Activated effector memory CD4-positive, alpha-beta T cell treated with Interleukin-2 at 50 U/mL for 16 hours (primary cell): ENCODE results near the gene INO80.
"Not testable (repeated sequence)": the region's sequence is repeated elsewhere in the genome, so short reads cannot be mapped to it uniquely, and the experiment has no call there.

ENCODE experiments used
- DNase-seq: peaks from one replicate; pipeline ENCODE4 v3.0.0-alpha.2; 2020

Gene INO80

GRCh38 chr15:41115161-41115651 is 874 bp downstream of the INO80 start:
- DNase-seq = no peak

- DNase-seq = no peak
These were observed 9.1 kb downstream of the INO80 start for GRCh38 chr15:41106947-41107346.

GRCh38 chr15:41105348-41106334 is 10.4 kb downstream of the INO80 start:
- DNase-seq = no peak

GRCh38 chr15:41104234-41104633 is 11.8 kb downstream of the INO80 start:
- no peak for DNase-seq

GRCh38 chr15:41102854-41103253 is 13.2 kb downstream of the INO80 start:
- no peak for DNase-seq

GRCh38 chr15:41096178-41096577 is 19.9 kb downstream of the INO80 start:
- no peak for DNase-seq

- DNase-seq = no peak
These were observed 31.1 kb downstream of the INO80 start for GRCh38 chr15:41085029-41085428.

GRCh38 chr15:41080144-41080543 is 35.9 kb downstream of the INO80 start:
- DNase-seq = no peak

GRCh38 chr15:41079717-41080116 is 36.4 kb downstream of the INO80 start:
- no peak for DNase-seq

- not testable (repeated sequence) for DNase-seq
These were observed 37.2 kb downstream of the INO80 start for GRCh38 chr15:41078879-41079278.

- DNase-seq = no peak
These were observed 38.0 kb downstream of the INO80 start for GRCh38 chr15:41078125-41078524.

GRCh38 chr15:41073028-41073427 is 43.1 kb downstream of the INO80 start:
- DNase-seq = no peak

- DNase-seq = no peak
These were observed 44.1 kb downstream of the INO80 start for GRCh38 chr15:41072013-41072412.

GRCh38 chr15:41066516-41066915 is 49.6 kb downstream of the INO80 start:
- no peak for DNase-seq

GRCh38 chr15:41061667-41062066 is 54.4 kb downstream of the INO80 start:
- no peak for DNase-seq

GRCh38 chr15:41060505-41060904 is 55.6 kb downstream of the INO80 start:
- no peak for DNase-seq

GRCh38 chr15:41056810-41057209 is 59.3 kb downstream of the INO80 start:
- DNase-seq = no peak

- no peak for DNase-seq
These were observed 60.4 kb downstream of the INO80 start for GRCh38 chr15:41055706-41056105.

- no peak for DNase-seq
These were observed 64.9 kb downstream of the INO80 start for GRCh38 chr15:41051139-41051538.

- no peak for DNase-seq
These were observed 67.2 kb downstream of the INO80 start for GRCh38 chr15:41048852-41049251.

GRCh38 chr15:41048397-41048796 is 67.7 kb downstream of the INO80 start:
- DNase-seq = no peak

- no peak for DNase-seq
These were observed 68.6 kb downstream of the INO80 start for GRCh38 chr15:41047474-41047873.

GRCh38 chr15:41043276-41043951 is 72.7 kb downstream of the INO80 start:
- DNase-seq = no peak

- no peak for DNase-seq
These were observed 73.2 kb downstream of the INO80 start for GRCh38 chr15:41042851-41043250.
